Measurements from ENCODE around the gene TOX3.

GRCh38 chr16:52549011-52549692 is 2.2 kb upstream of the TOX3 start:
- TF ChIP-seq SAP30 (IDR thresholded peaks at IDR 0.05; ENCODE audit: insufficient read depth, insufficient replicate concordance, low read length) (no peak), POLR2AphosphoS5 (IDR thresholded peaks at IDR 0.05; ENCODE audit: low read depth, low read length) (no peak), CTCF (IDR thresholded peaks at IDR 0.05; ENCODE audit: control extremely low read depth in 1 of 3, insufficient read depth in 1 of 3, low read depth in 1 of 3, low read length in 3 of 3) (peak; percentile 1 to 56 (median 23); a peak in 3 of 4 replicates), KDM5A (IDR thresholded peaks at IDR 0.05; ENCODE audit: low read length) (no peak)

All from H1 (cell line).